Esophagus squamous epithelium (tissue), 4 donors: ENCODE measurements around the gene OR6V1.

ENCODE experiments used
- POLR2A ChIP-seq, 4 donors: fragments of 450-650 bp; IDR thresholded peaks; one replicate each; pipeline ENCODE4 v1.6.1; 2017; ENCODE audit warnings: antibody characterized with exemption in 4 of 4, mild to moderate bottlenecking in 4 of 4, moderate library complexity in 3 of 4
- TF ChIP-seq, protein P1 (sequence below), 6 experiments: fragments of 450-650 bp in 4 of 6; fragments of 200-600 bp in 2 of 6; sonication (generic) in 2 of 6; IDR thresholded peaks; one replicate each; pipeline ENCODE4 v1.5.1; 2016 to 2019; ENCODE audit warnings: antibody characterized with exemption in 6 of 6, mild to moderate bottlenecking in 4 of 6, moderate library complexity in 4 of 6

DNA sequence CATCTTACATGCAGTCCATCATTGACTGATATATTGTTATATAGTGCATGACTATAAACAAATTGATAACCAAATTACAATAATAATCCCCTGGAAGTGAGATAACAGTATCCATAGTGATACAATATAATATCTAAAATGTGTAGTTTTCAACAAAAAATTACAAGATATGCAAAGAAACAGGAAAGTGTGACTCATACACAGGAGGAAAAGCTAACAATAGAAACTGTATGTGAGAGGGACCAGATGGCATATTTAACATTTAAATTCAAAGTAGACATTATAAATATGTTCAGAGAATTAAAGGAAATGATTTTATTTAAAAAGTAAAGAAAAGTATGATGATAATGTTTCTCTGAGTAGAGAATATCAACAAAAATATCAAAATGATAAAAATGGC lies 33.2 kb upstream of the OR6V1 start:
- TF ChIP-seq, protein P1, sequence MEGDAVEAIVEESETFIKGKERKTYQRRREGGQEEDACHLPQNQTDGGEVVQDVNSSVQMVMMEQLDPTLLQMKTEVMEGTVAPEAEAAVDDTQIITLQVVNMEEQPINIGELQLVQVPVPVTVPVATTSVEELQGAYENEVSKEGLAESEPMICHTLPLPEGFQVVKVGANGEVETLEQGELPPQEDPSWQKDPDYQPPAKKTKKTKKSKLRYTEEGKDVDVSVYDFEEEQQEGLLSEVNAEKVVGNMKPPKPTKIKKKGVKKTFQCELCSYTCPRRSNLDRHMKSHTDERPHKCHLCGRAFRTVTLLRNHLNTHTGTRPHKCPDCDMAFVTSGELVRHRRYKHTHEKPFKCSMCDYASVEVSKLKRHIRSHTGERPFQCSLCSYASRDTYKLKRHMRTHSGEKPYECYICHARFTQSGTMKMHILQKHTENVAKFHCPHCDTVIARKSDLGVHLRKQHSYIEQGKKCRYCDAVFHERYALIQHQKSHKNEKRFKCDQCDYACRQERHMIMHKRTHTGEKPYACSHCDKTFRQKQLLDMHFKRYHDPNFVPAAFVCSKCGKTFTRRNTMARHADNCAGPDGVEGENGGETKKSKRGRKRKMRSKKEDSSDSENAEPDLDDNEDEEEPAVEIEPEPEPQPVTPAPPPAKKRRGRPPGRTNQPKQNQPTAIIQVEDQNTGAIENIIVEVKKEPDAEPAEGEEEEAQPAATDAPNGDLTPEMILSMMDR (IDR thresholded peaks at IDR 0.05): no peak
- TF ChIP-seq POLR2A (IDR thresholded peaks at IDR 0.05): no peak
